HL-60/S4 (cell line): ENCODE measurements around the gene FILIP1.
"Not testable (repeated sequence)": the region's sequence is repeated elsewhere in the genome, so short reads cannot be mapped to it uniquely, and the experiment has no call there.

Experiments used
- in situ Hi-C: fragments of 300-500 bp; cut with MboI; formaldehyde crosslinking; loops from 2 replicates; pipeline ENCODE4 v1.14.3; 2022; ENCODE audit warnings: low sequenced_read_pairs

The FILIP1 gene

GRCh38 chr6:75463908-75464307, 29.7 kb downstream of the FILIP1 start:
- in situ Hi-C loops = no loop called here

DNA sequence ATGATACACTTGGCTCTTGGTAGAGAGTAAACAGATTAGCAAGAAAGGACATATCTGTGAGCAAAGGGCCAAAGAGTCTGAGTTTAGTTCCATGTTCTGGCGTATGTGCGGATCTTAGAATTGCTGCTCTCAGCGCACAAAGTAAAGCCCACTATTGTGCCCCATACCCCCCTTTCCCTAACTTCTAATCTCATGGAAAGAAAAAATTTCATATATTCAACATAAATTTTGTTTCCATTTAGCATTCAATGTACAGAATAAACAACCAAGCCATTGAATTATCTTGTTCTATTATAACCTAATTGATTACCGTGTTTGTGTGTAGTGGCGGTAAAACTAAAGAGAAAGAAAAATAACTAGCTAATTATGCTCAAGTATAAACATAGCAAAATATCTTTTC, 30.5 kb downstream of the FILIP1 start:
- in situ Hi-C loops = no loop called here

DNA sequence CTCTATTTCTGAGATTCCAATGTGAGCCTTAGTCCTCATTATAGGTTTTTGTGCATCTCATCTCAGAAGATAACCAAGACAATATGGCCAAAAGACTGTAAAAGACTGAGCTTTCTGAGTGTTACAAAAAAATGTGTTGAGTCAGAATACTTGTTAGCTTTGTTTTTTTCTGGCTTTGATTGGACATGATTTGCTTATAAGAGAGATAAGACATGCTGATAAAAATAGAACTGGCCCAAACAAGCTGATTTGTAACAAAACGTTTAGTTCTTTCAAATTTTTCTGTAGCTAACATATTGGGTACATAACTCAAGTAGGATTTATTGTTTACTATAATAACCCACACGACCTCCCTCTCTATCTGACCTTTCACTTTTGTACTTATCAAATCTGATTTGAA, 32.9 kb downstream of the FILIP1 start:
- in situ Hi-C loops = no loop called here

GRCh38 chr6:75458895-75459294, 34.7 kb downstream of the FILIP1 start:
- in situ Hi-C loops = no loop called here

DNA sequence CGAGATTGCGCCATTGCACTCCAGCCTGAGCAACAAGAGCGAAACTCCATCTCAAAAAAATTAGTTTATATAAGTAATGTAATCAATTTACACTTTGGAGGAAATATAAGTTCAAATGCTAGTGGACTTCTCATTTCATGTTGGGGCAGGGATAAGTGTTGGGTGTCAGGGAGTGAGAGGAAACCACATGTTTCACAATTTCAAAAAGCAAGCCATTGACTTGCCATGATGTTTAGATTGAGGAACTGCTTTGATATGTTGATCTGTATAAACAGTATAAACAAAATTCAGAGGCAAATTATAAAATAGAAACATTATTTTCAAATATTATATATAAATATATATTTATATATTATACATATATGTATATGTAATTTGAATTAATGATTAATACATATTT, 42.7 kb downstream of the FILIP1 start:
- in situ Hi-C loops = no loop called here

DNA sequence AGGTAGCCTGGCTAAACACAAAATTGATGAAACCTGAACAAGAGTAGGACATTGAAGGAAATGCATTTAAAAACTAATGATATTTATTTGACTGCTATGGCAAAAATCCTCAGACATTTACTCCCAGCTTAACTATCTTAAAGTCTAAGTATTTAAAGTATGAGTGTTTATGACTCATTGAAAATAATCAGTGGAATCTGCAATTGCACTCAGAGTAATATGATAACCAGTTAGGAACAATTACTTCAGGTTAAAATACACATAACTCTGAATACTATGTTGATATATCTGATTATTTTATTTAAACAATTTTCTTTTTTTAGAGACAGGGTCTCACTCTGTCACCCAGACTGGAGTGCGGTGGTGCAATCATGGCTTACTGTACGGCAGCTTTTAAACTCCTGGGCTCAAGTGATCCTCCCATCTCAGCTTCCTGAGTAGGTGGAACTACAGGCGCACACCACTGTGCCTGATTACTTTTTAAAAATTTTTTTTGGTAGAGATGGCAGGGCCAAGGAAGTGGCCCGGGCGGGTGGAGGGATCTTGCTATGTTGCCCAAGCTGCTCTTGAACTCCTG, 43.9 kb downstream of the FILIP1 start:
- in situ Hi-C loops = no loop called here

- in situ Hi-C loops = no loop called here
Observed at GRCh38 chr6:75446241-75446880, 47.2 kb downstream of the FILIP1 start.

DNA sequence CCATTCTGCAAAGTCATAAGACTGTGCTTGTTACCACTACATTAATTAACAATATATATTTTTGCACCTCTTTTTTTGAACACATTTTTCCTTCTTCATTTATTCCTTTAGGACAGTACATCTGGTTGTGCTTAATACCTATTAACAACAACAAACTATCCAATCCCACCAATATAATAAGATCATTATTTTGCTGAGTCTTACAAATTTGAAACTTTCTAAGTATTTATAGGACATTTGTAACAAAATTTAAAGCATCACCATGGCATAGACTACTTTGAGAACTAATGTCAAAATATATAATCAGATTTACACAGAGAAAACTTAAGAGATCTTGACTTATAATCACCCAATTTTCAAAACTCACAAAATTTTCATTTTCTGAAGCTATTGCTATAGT, 47.9 kb downstream of the FILIP1 start:
- in situ Hi-C loops = no loop called here

GRCh38 chr6:75444899-75445298, 48.7 kb downstream of the FILIP1 start:
- in situ Hi-C loops = no loop called here

- in situ Hi-C loops = not testable (repeated sequence)
Observed at GRCh38 chr6:75441883-75442282, 51.7 kb downstream of the FILIP1 start.

GRCh38 chr6:75441479-75441878, 52.1 kb downstream of the FILIP1 start:
- in situ Hi-C loops = not testable (repeated sequence)

DNA sequence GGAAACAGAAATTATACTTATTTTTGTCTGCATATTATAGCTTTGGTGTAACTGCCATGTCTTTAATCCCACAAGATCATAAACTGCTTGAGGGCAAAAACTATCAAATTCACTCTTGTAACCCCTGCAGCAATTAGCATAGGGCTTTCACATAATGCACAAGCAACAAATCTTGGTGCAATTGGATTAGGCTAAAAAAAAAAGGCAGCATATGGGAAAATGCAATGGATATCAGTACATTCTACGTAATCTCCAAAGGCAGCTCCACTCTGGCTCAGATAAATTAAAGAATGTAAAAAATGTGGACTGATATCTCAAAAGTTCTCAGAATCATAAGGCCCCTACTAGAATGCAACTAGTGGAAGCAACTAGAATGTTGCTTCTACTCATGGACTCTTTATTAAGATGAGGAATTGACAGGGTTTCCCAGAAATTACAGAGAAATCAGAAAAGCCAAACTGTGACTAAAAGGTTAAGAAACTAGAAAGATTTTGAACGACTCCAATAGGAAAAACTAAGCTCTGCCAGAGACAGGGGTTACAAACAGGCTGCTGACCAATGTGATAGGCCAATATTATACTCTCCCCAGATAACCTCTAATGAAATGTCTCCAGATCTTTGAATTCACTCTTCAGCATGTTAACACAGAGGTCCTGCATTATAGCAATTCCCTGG, 55.0 kb downstream of the FILIP1 start:
- in situ Hi-C loops = no loop called here

GRCh38 chr6:75438013-75438431, 55.6 kb downstream of the FILIP1 start:
- in situ Hi-C loops = no loop called here

DNA sequence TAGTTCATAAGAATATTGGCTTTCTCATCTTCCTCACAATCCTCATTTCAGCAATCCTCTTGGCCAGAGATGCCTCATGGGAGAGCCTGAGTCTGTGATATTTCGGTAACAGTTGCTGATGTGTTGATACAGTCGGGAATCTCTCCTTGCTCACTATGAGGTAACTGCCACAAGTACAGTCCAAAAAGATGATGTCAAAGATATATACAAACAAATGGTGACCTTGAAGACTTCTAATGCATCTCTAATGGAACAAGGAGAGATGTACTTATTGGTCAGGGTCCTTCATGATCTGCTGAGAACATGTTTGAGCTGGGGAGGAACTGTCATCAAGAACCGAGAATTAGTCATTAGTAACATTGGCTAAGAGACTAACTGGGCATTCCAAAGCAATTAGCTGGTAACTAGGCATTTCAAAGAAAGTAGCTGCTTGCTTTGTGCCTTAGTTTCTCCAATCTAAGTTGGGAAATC, 56.1 kb downstream of the FILIP1 start:
- in situ Hi-C loops = no loop called here

GRCh38 chr6:75436869-75437268, 56.7 kb downstream of the FILIP1 start:
- in situ Hi-C loops = no loop called here

DNA sequence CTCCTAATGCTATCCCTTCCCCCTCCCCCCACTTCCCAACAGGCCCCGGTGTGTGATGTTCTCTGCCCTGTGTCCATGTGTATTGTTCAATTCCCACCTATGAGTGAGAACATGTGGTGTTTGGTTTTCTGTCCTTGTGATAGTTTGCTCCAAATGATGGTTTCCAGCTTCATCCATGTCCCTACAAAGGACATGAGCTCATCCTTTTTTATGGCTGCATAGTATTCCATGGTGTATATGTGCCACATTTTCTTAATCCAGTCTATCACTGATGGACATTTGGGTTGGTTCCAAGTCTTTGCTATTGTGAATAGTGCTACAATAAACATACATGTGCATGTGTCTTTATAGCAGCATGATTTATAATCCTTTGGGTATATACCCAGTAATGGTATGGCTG, 60.8 kb downstream of the FILIP1 start:
- in situ Hi-C loops = not testable (repeated sequence)

GRCh38 chr6:75431379-75431778, 62.2 kb downstream of the FILIP1 start:
- in situ Hi-C loops = no loop called here

- in situ Hi-C loops = no loop called here
Observed at GRCh38 chr6:75430631-75431325, 62.8 kb downstream of the FILIP1 start.

- in situ Hi-C loops = no loop called here
Observed at GRCh38 chr6:75429061-75429703, 64.4 kb downstream of the FILIP1 start.

GRCh38 chr6:75428204-75428603, 65.4 kb downstream of the FILIP1 start:
- in situ Hi-C loops = no loop called here

- in situ Hi-C loops = no loop called here
Observed at GRCh38 chr6:75427329-75427728, 66.3 kb downstream of the FILIP1 start.
